ENCODE data around the gene SUN1. TPM values are rescaled to one million over a fixed set of nuclear protein-coding genes. Genes with fewer than 3 reads are reported as not detected.
A peak's percentile ranks its signal among the peaks of the same experiment; 100 is the strongest.

SUN1 gene
- total and polyA plus RNA-seq, 12 donors, result 69.2 to 211 (median 183) TPM

DNA sequence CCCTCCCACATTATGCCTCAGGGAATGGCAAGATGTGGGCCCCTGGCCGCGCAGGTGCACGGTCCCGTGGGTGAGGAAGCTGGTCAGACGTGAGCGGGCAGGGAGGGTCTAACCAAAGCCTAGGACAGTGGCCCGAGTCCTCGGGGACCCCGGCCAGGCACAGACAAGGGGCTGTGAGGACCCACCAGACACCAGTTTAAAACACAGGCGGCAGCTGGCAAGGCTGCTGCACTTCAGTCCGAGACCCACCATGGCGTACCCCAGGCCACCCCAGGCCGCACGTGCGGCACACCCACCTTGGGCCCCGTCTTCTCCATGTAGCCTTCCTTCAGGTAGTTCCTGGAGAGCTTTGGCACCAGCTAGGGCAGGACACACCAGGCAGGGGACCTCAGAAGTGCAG is 67.5 kb downstream of the SUN1 start:
- WGBS, 2 donors, result 95 to 97% methylated on average over 16 of the region's 16 CpGs
- H3K36me3 ChIP-seq, result peaks cover 0 to 48% (median 20%) of the 10 kb centered on the region in 9 donors
- no peak for TF ChIP-seq CTCF (IDR thresholded peaks at IDR 0.05)
- ATAC-seq (no peak), DNase-seq (no peak)
- no peak overlapping the region for H3K27ac ChIP-seq
- peaks cover 8 to 36% (median 18%) of the 10 kb centered on the region in 9 donors for H3K4me1 ChIP-seq
- no peaks in the 10 kb centered on the region for H3K9me3 ChIP-seq
- H3K27me3 ChIP-seq, result peaks cover 0 to 23% (median 11%) of the 10 kb centered on the region in 7 donors
- H3K4me3 ChIP-seq, result no peak overlapping the region
- intact Hi-C loops (cut with DNase I), result no loop called here

DNA sequence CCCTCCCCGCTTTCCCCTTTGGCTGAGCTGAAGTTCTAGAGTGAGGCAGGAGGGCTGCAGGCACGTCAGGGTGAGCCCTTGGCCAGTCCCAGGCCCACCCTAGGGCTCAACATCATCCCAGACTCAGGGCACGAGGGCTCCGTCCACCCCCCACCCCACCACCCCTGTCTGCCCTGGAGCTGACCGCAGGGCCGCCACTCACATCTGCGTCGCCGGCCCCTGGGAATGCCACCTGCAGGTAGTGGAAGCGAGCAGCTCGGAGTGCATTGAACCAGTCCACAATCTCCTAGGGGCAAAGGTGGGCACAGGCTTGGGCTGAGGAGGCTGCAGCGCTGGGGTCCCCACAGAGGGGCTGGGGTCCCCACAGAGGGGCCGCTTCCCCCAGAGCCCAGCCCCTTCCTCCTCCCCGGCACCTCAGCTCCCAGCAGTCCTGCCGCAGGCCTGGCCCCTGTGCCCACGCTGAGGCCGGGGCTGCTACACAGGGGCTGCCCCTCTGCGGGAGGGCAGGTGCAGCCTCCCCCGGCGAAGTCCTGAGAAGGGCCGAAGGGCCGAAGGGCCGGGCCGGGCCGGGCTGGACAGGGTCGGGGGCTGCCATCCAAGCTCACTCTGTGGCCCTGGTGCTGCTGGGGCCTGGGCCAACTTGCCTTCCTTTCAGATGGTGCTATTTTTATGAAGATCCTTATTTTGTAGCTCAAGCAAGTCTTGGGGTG is 68.2 kb downstream of the SUN1 start:
- ATAC-seq, result no peak
- no peak for TF ChIP-seq CTCF (IDR thresholded peaks at IDR 0.05)
- Histone ChIP-seq H3K36me3 (peaks cover 0 to 41% (median 15%) of the 10 kb centered on the region in 9 donors), H3K9me3 (no peaks in the 10 kb centered on the region), H3K4me1 (peaks cover 8 to 37% (median 18%) of the 10 kb centered on the region in 9 donors), H3K4me3 (no peak overlapping the region), H3K27ac (no peak overlapping the region), H3K27me3 (peaks cover 0 to 24% (median 11%) of the 10 kb centered on the region in 7 donors)
- no peak for DNase-seq
- intact Hi-C loops (cut with DNase I), result no loop called here
- 85 to 89% methylated on average over 26 of the region's 26 CpGs for WGBS, 2 donors

- no peak for DNase-seq
Measured at GRCh38 chr7:901041-901387, 68.7 kb downstream of the SUN1 start.

More at GRCh38 chr7:901041-901387, 68.7 kb downstream of the SUN1 start:
- Histone ChIP-seq H3K4me1 (peaks cover 8 to 37% (median 18%) of the 10 kb centered on the region in 9 donors), H3K27me3 (peaks cover 0 to 24% (median 11%) of the 10 kb centered on the region in 7 donors), H3K4me3 (no peak overlapping the region), H3K9me3 (no peaks in the 10 kb centered on the region), H3K36me3 (peaks cover 0 to 36% (median 10%) of the 10 kb centered on the region in 9 donors), H3K27ac (no peak overlapping the region)
- no peak for TF ChIP-seq CTCF (IDR thresholded peaks at IDR 0.05)
- peak in 2 of 8 donors; percentile 5 to 11 for ATAC-seq
- 79 to 83% methylated on average over 8 of the region's 8 CpGs for WGBS, 2 donors
- intact Hi-C loops (cut with DNase I), result no loop called here

Data from heart right ventricle (tissue), 16 donors.